CD14-positive monocyte (primary cell): ENCODE results near the gene UTP3. TPM values are rescaled to one million over a fixed set of nuclear protein-coding genes. Genes with fewer than 3 reads are reported as not detected.

Experiments
- DNase-seq, 3 donors: peaks; one replicate each; pipeline ENCODE4 v3.0.0-alpha.2; 2011 to 2022
- H2AFZ ChIP-seq: 2 replicates; pipeline ENCODE4 v1.6.0; 2012; ENCODE audit warnings: mild to moderate bottlenecking, low read depth, low read length, inconsistent platforms; ENCODE audit not compliant: insufficient read depth, poor library complexity, severe bottlenecking
- H3K27ac ChIP-seq, 2 donors: 1 replicate in 1 of 2; 2 replicates in 1 of 2; pipeline ENCODE4 v1.5.1; 2012 to 2013; ENCODE audit warnings: low read length in 2 of 2, control low read depth in 1 of 2, inconsistent platforms in 1 of 2, low read depth in 1 of 2, mild to moderate bottlenecking in 1 of 2
- H3K27me3 ChIP-seq, 2 donors: one replicate each; pipeline versions ENCODE4 v1.6.0 to v1.6.1; 2011 to 2013; ENCODE audit warnings: low read length in 2 of 2; ENCODE audit not compliant: control insufficient read depth in 2 of 2, insufficient read depth in 2 of 2
- H3K36me3 ChIP-seq, 2 donors: replicated peaks in 1 of 2; 1 replicate in 1 of 2; 2 replicates in 1 of 2; pipeline versions ENCODE4 v1.5.1 to v1.6.1; 2012 to 2013; ENCODE audit warnings: low read length in 2 of 2, control low read depth in 1 of 2, inconsistent platforms in 1 of 2, mild to moderate bottlenecking in 1 of 2; ENCODE audit not compliant: insufficient read depth in 2 of 2, control insufficient read depth in 1 of 2
- H3K4me1 ChIP-seq, 2 donors: 1 replicate in 1 of 2; 2 replicates in 1 of 2; pipeline versions ENCODE4 v1.5.1 to v1.6.1; 2012 to 2013; ENCODE audit warnings: low read length in 2 of 2, control low read depth in 1 of 2, inconsistent platforms in 1 of 2, mild to moderate bottlenecking in 1 of 2, moderate library complexity in 1 of 2; ENCODE audit not compliant: insufficient read depth in 2 of 2, control insufficient read depth in 1 of 2
- H3K4me2 ChIP-seq: replicated peaks from 2 replicates; pipeline ENCODE3; 2012; ENCODE audit warnings: low read length, moderate library complexity, mild to moderate bottlenecking; ENCODE audit not compliant: poor library complexity, severe bottlenecking; ENCODE audit errors: extremely low read depth
- H3K4me3 ChIP-seq, 3 experiments: fragments of 200-600 bp in 1 of 3; sonication (generic) in 1 of 3; replicated peaks in 1 of 3; 1 replicate in 2 of 3; 2 replicates in 1 of 3; pipeline ENCODE4 v1.5.1; 2011 to 2013; ENCODE audit warnings: low read length in 3 of 3, mild to moderate bottlenecking in 3 of 3, control low read depth in 2 of 3, low read depth in 2 of 3, inconsistent platforms in 1 of 3, moderate library complexity in 1 of 3
- H3K79me2 ChIP-seq: 2 replicates; pipeline ENCODE4 v1.6.0; 2012; ENCODE audit warnings: mild to moderate bottlenecking, control low read depth, inconsistent platforms, low read length, moderate library complexity; ENCODE audit not compliant: insufficient read depth
- H3K9ac ChIP-seq: 2 replicates; pipeline ENCODE4 v1.6.0; 2017; ENCODE audit warnings: low read length, mild to moderate bottlenecking; ENCODE audit not compliant: insufficient read depth, poor library complexity, severe bottlenecking
- H3K9me3 ChIP-seq, 2 donors: replicated peaks in 1 of 2; 1 replicate in 1 of 2; 2 replicates in 1 of 2; pipeline versions ENCODE4 v1.5.1 to v1.6.1; 2012 to 2013; ENCODE audit warnings: low read length in 2 of 2, control low read depth in 1 of 2; ENCODE audit not compliant: control insufficient read depth in 1 of 2, insufficient read depth in 1 of 2
- H4K20me1 ChIP-seq: 2 replicates; pipeline ENCODE4 v1.6.0; 2012; ENCODE audit warnings: mild to moderate bottlenecking, low read length, control low read depth, moderate library complexity; ENCODE audit not compliant: insufficient read depth
- H3K27ac Mint-ChIP-seq, 7 donors: one replicate each; pipeline ENCODE4 v1.8.0; 2020; ENCODE audit warnings: mild to moderate bottlenecking in 7 of 7, mixed read lengths in 7 of 7, moderate library complexity in 6 of 7, inconsistent platforms in 2 of 7
- H3K27me3 Mint-ChIP-seq, 3 donors: one replicate each; pipeline ENCODE4 v1.8.0; 2021 to 2022; ENCODE audit warnings: low read depth in 3 of 3, mild to moderate bottlenecking in 3 of 3, mixed read lengths in 3 of 3, moderate library complexity in 3 of 3, inconsistent platforms in 1 of 3
- H3K36me3 Mint-ChIP-seq, 2 donors: one replicate each; pipeline ENCODE4 v1.8.0; 2020; ENCODE audit warnings: mixed read lengths in 2 of 2, inconsistent platforms in 1 of 2, mild to moderate bottlenecking in 1 of 2
- H3K4me1 Mint-ChIP-seq: one replicate; pipeline ENCODE4 v1.8.0; 2020; ENCODE audit warnings: mild to moderate bottlenecking, mixed read lengths
- H3K4me3 Mint-ChIP-seq, 2 donors: one replicate each; pipeline ENCODE4 v1.8.0; 2020; ENCODE audit warnings: mild to moderate bottlenecking in 2 of 2, mixed read lengths in 2 of 2, moderate library complexity in 1 of 2
- H3K9me3 Mint-ChIP-seq, 7 donors: one replicate each; pipeline ENCODE4 v1.8.0; 2020 to 2022; ENCODE audit warnings: mixed read lengths in 7 of 7, mild to moderate bottlenecking in 6 of 7, moderate library complexity in 6 of 7, inconsistent platforms in 2 of 7
- WGBS: methylation state at CpG from one replicate; pipeline ENCODE4 v1.1.5; 2013; ENCODE audit warnings: missing lambda C conversion rate; ENCODE audit not compliant: insufficient coverage; 5-methylcytosine and 5-hydroxymethylcytosine counted together
- intact Hi-C, 2 donors: fragments of 100-400 bp; cut with micrococcal nuclease; formaldehyde crosslinking; loops; one replicate each; pipeline versions ENCODE4 v1.15.0 to v1.15.1; 2023
- polyA plus RNA-seq, 3 donors: library from polyadenylated mRNA; depleted of rRNA in 1 of 3; unstranded in 2 of 3; stranded (reverse) in 1 of 3; fragments of 300-500 nt in 2 of 3; fragments of >200 nt in 1 of 3; fragmentation: Illumina TruSeq in 2 of 3; gene quantifications; 1 replicate in 2 of 3; 2 replicates in 1 of 3; pipeline ENCODE4 v1.2.3, GENCODE V29; 2012 to 2021
- TF ChIP-seq, protein P1 (sequence below): fragments of 200-600 bp; IDR thresholded peaks from one replicate; pipeline ENCODE4 v1.8.0; 2022; ENCODE audit warnings: antibody characterized with exemption, mild to moderate bottlenecking

Gene UTP3
- polyA plus RNA-seq, 3 donors: 3.0 to 10.8 (median 5.0) TPM

DNA sequence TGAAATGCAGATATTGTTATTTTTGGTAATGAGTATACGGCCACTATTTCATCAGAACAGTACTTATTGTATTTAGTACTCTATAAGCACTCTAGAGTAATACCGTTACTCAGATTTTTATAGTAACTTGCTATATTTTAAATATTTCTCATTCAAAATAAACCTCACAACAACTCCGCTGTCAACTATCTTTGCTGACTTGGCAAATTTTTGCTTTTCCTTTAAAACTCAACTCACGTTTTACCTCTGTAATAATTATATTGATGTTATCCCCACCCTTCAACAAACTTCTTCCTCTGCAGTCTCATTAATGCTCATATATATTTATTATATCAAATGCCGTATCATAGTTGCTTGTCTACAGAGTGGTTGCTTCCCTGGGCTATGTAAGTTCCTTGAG, 31.0 kb upstream of the UTP3 start:
- intact Hi-C loops: loop anchor here in 1 of 2 donors (10.0 kb wide), 1 partner anchor 347 kb away; no protein-coding TSS in a partner anchor

DNA sequence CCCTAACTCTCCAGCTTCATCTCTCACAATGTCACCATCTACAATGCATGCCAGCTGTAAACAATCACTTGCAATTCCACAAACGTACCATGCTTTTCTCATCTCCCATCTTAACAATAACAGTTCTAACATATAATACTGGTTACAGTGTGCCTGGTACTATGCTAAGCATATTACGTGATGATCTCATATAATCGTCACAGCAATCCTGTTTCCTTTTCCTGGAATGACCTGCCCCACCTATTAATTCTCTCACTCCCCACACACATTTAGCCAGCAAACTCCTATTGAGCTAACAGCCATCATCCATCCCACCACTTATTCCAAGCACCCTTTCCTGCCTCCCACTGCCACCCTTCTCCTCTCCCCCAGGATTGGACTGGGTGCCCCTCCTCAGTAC, 29.9 kb upstream of the UTP3 start:
- Mint-ChIP-seq H3K36me3 (no peaks in the 10 kb centered on the region), H3K4me3 (no peak overlapping the region), H3K27me3 (peaks cover 0 to 2% (median 0%) of the 10 kb centered on the region in 3 donors), H3K4me1 (peaks cover 12% of the 10 kb centered on the region), H3K27ac (peak overlapping the region in 1 of 7 donors; percentile 17), H3K9me3 (no peaks in the 10 kb centered on the region)
- Histone ChIP-seq H4K20me1 (no peaks in the 10 kb centered on the region), H3K36me3 (no peaks in the 10 kb centered on the region), H3K27me3 (no peaks in the 10 kb centered on the region), H3K79me2 (no peaks in the 10 kb centered on the region), H2AFZ (peak overlapping the region; percentile 27), H3K4me1 (peaks cover 6 to 9% of the 10 kb centered on the region in 2 donors), H3K4me2 (no peak overlapping the region), H3K4me3 (no peak overlapping the region), H3K9me3 (no peaks in the 10 kb centered on the region), H3K9ac (no peak overlapping the region), H3K27ac (no peak overlapping the region)
- intact Hi-C loops: loop anchor here in 1 of 2 donors (10.0 kb wide), 1 partner anchor 346 kb away; no protein-coding TSS in a partner anchor
- DNase-seq: no peak
- TF ChIP-seq, protein P1, sequence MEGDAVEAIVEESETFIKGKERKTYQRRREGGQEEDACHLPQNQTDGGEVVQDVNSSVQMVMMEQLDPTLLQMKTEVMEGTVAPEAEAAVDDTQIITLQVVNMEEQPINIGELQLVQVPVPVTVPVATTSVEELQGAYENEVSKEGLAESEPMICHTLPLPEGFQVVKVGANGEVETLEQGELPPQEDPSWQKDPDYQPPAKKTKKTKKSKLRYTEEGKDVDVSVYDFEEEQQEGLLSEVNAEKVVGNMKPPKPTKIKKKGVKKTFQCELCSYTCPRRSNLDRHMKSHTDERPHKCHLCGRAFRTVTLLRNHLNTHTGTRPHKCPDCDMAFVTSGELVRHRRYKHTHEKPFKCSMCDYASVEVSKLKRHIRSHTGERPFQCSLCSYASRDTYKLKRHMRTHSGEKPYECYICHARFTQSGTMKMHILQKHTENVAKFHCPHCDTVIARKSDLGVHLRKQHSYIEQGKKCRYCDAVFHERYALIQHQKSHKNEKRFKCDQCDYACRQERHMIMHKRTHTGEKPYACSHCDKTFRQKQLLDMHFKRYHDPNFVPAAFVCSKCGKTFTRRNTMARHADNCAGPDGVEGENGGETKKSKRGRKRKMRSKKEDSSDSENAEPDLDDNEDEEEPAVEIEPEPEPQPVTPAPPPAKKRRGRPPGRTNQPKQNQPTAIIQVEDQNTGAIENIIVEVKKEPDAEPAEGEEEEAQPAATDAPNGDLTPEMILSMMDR: no peak
- 55% methylated on average over 3 of the region's 3 CpGs for WGBS

More for the DNA sequence above, 31.0 kb upstream of the UTP3 start:
- no peak overlapping the region for H3K4me3 ChIP-seq
- H3K4me1 Mint-ChIP-seq: peaks cover 12% of the 10 kb centered on the region
- H3K9me3 Mint-ChIP-seq: no peaks in the 10 kb centered on the region
- peaks cover 6 to 9% of the 10 kb centered on the region in 2 donors for H3K4me1 ChIP-seq
- H3K27ac ChIP-seq: no peak overlapping the region
- H3K9me3 ChIP-seq: no peaks in the 10 kb centered on the region
- H3K4me3 Mint-ChIP-seq: no peak overlapping the region
- H3K27me3 Mint-ChIP-seq: peaks cover 0 to 2% (median 0%) of the 10 kb centered on the region in 3 donors
- H3K27me3 ChIP-seq: no peaks in the 10 kb centered on the region
- no peak overlapping the region for H2AFZ ChIP-seq
- H3K4me2 ChIP-seq: no peak overlapping the region
- WGBS: no CpG with 5 or more reads among the region's 5 CpGs
- no peaks in the 10 kb centered on the region for H3K79me2 ChIP-seq
- DNase-seq: no peak
- no peaks in the 10 kb centered on the region for H4K20me1 ChIP-seq
- H3K9ac ChIP-seq: no peak overlapping the region
- no peaks in the 10 kb centered on the region for H3K36me3 Mint-ChIP-seq
- H3K36me3 ChIP-seq: no peaks in the 10 kb centered on the region
- TF ChIP-seq, protein P1: no peak
- no peak overlapping the region for H3K27ac Mint-ChIP-seq
